ENCODE measurements around the gene ITGB1BP1.

- TF ChIP-seq CTCF (IDR thresholded peaks at IDR 0.05) (no peak), POLR2A (IDR thresholded peaks at IDR 0.05; ENCODE audit: low read depth) (no peak)
Measured at GRCh38 chr2:9417725-9418124, 5.6 kb downstream of the ITGB1BP1 start.
